BLaER1 (cell line): Measurements from ENCODE around the gene SFXN3.

ENCODE experiments used
- H3K27ac ChIP-seq: shearing (Covaris generic); formaldehyde crosslinking; 2 replicates; pipeline ENCODE4 v1.8.1; 2022
- H3K27me3 ChIP-seq: shearing (Covaris generic); formaldehyde crosslinking; 2 replicates; pipeline ENCODE4 v1.8.1; 2022
- H3K36me3 ChIP-seq: shearing (Covaris generic); formaldehyde crosslinking; 2 replicates; pipeline ENCODE4 v1.8.1; 2022
- H3K4me1 ChIP-seq: shearing (Covaris generic); formaldehyde crosslinking; 2 replicates; pipeline ENCODE4 v1.8.1; 2022
- H3K4me2 ChIP-seq: shearing (Covaris generic); formaldehyde crosslinking; 2 replicates; pipeline ENCODE4 v1.8.1; 2022
- H3K4me3 ChIP-seq: shearing (Covaris generic); formaldehyde crosslinking; 2 replicates; pipeline ENCODE4 v1.8.1; 2022
- H3K9ac ChIP-seq: shearing (Covaris generic); formaldehyde crosslinking; 2 replicates; pipeline ENCODE4 v1.8.1; 2022
- H3K9me3 ChIP-seq: shearing (Covaris generic); formaldehyde crosslinking; 2 replicates; pipeline ENCODE4 v1.8.1; 2022
- H4K20me1 ChIP-seq: shearing (Covaris generic); formaldehyde crosslinking; 2 replicates; pipeline ENCODE4 v1.8.1; 2022
- Cebpa-rat ChIP-seq: shearing (Covaris generic); IDR thresholded peaks from 2 replicates; pipeline ENCODE4 v1.8.1; 2022

The SFXN3 gene

DNA sequence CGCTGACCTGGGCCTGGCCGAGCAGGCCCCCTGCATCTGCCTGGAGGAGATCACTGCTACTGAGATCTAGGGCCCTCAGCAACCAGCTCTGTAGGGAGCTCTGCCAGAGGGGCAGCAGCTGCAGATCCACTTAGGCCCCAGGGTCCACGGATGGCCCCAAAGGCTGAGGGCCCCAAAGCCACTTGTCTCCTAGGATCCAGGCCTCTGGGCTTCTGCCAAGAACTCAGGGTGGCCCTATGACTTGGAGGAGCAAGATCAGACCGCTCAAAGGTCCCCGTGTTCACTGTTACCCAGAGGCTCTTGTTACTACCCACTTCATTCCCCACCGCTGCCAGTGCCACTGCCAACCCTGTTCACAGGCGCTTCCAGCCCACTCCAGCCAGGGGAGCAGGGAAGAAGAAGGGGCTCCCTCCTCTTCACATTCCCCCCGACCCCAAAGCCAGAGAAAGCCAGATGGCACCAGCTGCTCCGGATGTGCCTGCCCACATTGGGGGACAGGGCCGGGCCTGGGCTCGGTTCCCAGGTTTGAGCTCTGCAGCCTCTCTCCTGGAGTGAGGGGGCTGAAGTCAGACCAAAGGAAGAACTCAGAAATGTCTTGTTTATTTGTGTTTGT is 23.8 kb upstream of the SFXN3 start:
- no peaks in the 10 kb centered on the region for H3K27me3 ChIP-seq
- no peaks in the 10 kb centered on the region for H3K9me3 ChIP-seq
- peak overlapping the region; percentile 60 for H3K9ac ChIP-seq
- no peak overlapping the region for H3K4me3 ChIP-seq
- peaks cover 54% of the 10 kb centered on the region for H3K36me3 ChIP-seq
- H4K20me1 ChIP-seq = peaks cover 58% of the 10 kb centered on the region
- peak overlapping the region; percentile 39 for H3K4me2 ChIP-seq
- TF ChIP-seq Cebpa-rat = no peak
- peaks cover 34% of the 10 kb centered on the region for H3K4me1 ChIP-seq
- peak overlapping the region; percentile 58 for H3K27ac ChIP-seq

GRCh38 chr10:101007915-101008822 is 22.9 kb upstream of the SFXN3 start:
- Histone ChIP-seq H3K36me3 (peaks cover 44% of the 10 kb centered on the region), H3K4me3 (no peak overlapping the region), H3K9me3 (no peaks in the 10 kb centered on the region), H3K4me2 (no peak overlapping the region; the same call in 1 of the 2 replicates), H3K9ac (0 out of 2 replicates have a peak overlapping the region, but pooled peaks have one; percentile 19), H3K27me3 (no peaks in the 10 kb centered on the region), H4K20me1 (peaks cover 48% of the 10 kb centered on the region), H3K27ac (peak overlapping the region; percentile 58; the same call in 1 of the 2 replicates), H3K4me1 (peaks cover 33% of the 10 kb centered on the region)
- no peak for TF ChIP-seq Cebpa-rat

GRCh38 chr10:101008823-101009423 is 22.1 kb upstream of the SFXN3 start:
- Histone ChIP-seq H3K27ac (no peak overlapping the region), H3K27me3 (no peaks in the 10 kb centered on the region), H3K4me1 (peaks cover 41% of the 10 kb centered on the region), H3K4me2 (no peak overlapping the region), H3K9me3 (no peaks in the 10 kb centered on the region), H3K36me3 (peaks cover 37% of the 10 kb centered on the region), H4K20me1 (peaks cover 41% of the 10 kb centered on the region), H3K4me3 (no peak overlapping the region), H3K9ac (no peak overlapping the region)
- no peak for TF ChIP-seq Cebpa-rat

DNA sequence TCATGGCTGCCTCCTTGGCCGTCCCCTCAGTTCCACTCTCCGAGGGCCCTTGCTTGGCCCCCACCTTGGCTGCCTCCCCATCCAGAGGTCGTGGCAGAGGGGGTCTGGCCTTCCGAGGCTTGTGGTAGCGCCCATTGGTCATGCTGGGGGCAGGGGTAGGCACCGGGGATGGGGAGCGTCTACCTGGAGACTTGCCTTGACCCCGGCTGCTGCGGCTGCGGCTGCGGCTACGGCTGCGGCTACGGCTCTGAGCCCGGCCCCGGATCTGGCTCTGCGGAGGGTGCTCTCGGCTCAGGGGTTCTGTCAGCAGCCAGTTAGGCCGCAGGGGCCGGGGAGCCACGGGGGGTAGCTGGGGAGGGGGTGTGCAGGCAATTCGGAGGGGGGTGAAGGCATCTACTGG is 20.7 kb upstream of the SFXN3 start:
- H3K4me3 ChIP-seq = no peak overlapping the region
- H4K20me1 ChIP-seq = peaks cover 27% of the 10 kb centered on the region
- H3K9me3 ChIP-seq = no peaks in the 10 kb centered on the region
- peaks cover 55% of the 10 kb centered on the region for H3K4me1 ChIP-seq
- H3K4me2 ChIP-seq = no peak overlapping the region
- peaks cover 23% of the 10 kb centered on the region for H3K36me3 ChIP-seq
- H3K27me3 ChIP-seq = no peaks in the 10 kb centered on the region
- H3K9ac ChIP-seq = no peak overlapping the region
- no peak for TF ChIP-seq Cebpa-rat
- no peak overlapping the region for H3K27ac ChIP-seq

GRCh38 chr10:101011517-101012423 is 19.3 kb upstream of the SFXN3 start:
- Histone ChIP-seq H3K4me3 (no peak overlapping the region), H3K27me3 (no peaks in the 10 kb centered on the region), H3K9me3 (no peaks in the 10 kb centered on the region), H3K4me1 (peaks cover 66% of the 10 kb centered on the region), H3K4me2 (no peak overlapping the region), H3K27ac (no peak overlapping the region), H4K20me1 (peaks cover 13% of the 10 kb centered on the region), H3K36me3 (peaks cover 8% of the 10 kb centered on the region), H3K9ac (no peak overlapping the region)
- TF ChIP-seq Cebpa-rat = no peak

DNA sequence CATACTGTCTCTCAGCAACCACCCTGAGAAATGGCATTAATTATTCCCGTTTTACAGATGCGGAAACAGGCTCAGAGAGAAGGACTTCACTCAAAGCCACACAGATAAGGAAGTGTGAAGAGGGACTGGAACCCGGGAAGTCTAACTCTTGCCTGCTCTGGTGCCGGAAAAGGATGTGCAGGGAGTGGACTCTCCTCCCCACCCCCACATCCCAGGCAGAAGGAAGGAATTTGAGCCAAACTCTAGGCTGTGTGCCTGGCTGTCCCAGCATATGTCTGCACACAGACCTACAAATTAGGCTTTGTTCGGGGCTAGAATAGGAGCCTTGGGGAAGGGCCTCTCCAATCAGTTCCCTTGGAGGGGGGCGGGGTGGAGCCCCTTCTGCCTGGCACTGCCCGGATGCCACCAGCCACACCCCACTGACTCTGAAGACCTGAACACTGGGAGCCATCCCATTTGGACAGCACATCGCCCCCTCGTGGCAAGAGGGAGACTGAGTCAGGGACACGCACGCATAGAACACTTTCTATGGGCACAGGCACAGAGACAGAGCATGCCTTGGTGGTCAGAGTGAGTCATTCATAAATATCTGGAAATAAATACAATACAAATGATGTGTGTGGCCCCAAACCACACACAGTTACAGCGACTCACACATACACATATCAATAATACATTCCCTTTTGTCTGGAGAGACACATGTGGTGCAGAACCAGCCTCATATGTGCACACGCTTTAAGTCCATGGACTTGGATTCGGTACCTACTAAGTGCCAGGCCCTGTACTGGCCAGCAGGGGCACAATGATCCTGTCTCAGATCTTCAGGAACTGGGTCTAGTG is 18.3 kb upstream of the SFXN3 start:
- Histone ChIP-seq H3K4me3 (no peak overlapping the region), H3K9me3 (no peaks in the 10 kb centered on the region), H3K4me1 (peaks cover 66% of the 10 kb centered on the region), H3K9ac (no peak overlapping the region), H3K4me2 (peak overlapping the region; percentile 59), H3K27me3 (no peaks in the 10 kb centered on the region), H3K27ac (no peak overlapping the region), H4K20me1 (peaks cover 4% of the 10 kb centered on the region; the same call in 1 of the 2 replicates), H3K36me3 (no peaks in the 10 kb centered on the region)
- no peak for TF ChIP-seq Cebpa-rat

GRCh38 chr10:101013365-101013825 is 17.6 kb upstream of the SFXN3 start:
- H3K27me3 ChIP-seq = no peaks in the 10 kb centered on the region
- no peaks in the 10 kb centered on the region for H3K9me3 ChIP-seq
- H3K4me1 ChIP-seq = peaks cover 68% of the 10 kb centered on the region
- H4K20me1 ChIP-seq = no peaks in the 10 kb centered on the region
- H3K4me3 ChIP-seq = no peak overlapping the region
- H3K4me2 ChIP-seq = peak overlapping the region; percentile 59
- TF ChIP-seq Cebpa-rat = no peak
- no peaks in the 10 kb centered on the region for H3K36me3 ChIP-seq
- H3K27ac ChIP-seq = no peak overlapping the region
- H3K9ac ChIP-seq = no peak overlapping the region

GRCh38 chr10:101014230-101014884 is 16.7 kb upstream of the SFXN3 start:
- peaks cover 69% of the 10 kb centered on the region for H3K4me1 ChIP-seq
- H3K27ac ChIP-seq = no peak overlapping the region
- no peak overlapping the region for H3K4me3 ChIP-seq
- H3K9me3 ChIP-seq = no peaks in the 10 kb centered on the region
- H3K9ac ChIP-seq = no peak overlapping the region
- no peak for TF ChIP-seq Cebpa-rat
- H3K27me3 ChIP-seq = no peaks in the 10 kb centered on the region
- H3K36me3 ChIP-seq = no peaks in the 10 kb centered on the region
- H4K20me1 ChIP-seq = no peaks in the 10 kb centered on the region
- peak overlapping the region; percentile 33 for H3K4me2 ChIP-seq
